Measurements from ENCODE around the gene HHEX.

HHEX gene

DNA sequence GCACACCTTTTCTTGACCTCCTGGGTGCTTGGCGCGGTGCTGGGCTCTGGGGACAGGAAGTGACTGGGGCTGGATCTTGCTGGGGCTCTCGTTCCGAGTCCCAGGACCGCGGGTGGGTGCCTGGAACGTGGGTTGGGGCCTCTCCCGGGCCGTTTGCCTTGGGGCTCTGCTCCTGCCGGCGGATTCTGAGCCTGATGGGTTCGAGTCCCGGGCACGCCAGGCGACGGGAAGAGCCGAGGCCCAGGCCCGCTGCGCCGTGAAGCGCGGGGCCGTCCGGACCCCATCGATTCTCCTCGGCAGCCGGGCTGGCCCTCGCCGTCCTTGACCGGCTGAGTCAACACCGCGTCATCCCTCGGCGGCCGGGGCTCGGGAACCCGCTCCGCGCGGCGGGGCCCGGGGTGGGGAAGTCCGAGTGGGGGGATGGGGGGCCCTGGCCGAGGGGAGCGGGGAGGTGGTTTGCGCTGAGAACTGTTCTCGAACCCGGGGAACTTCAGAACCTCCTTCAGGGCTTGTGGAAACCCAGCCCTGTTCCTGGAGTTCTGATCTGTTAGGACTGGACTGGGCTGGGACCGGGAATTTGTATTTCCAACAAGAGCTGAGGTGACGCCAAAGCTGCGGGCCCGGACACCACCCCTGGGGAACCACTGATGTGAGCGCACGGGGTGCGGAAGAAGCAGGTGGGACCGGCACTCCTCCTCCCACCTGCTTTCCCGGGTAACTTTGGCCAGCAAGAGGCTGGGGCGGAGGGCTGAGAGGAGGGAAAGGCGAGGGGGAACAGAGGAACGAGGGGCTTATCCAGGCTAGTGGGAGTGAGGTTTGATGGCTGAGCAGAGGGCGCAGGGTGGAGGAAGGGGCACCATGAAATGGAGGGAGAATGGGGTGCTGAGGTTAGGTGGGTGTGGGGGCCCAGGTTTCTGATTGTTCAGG, 6.2 kb downstream of the HHEX start:
- DNase-seq: peak; percentile 50

DNA sequence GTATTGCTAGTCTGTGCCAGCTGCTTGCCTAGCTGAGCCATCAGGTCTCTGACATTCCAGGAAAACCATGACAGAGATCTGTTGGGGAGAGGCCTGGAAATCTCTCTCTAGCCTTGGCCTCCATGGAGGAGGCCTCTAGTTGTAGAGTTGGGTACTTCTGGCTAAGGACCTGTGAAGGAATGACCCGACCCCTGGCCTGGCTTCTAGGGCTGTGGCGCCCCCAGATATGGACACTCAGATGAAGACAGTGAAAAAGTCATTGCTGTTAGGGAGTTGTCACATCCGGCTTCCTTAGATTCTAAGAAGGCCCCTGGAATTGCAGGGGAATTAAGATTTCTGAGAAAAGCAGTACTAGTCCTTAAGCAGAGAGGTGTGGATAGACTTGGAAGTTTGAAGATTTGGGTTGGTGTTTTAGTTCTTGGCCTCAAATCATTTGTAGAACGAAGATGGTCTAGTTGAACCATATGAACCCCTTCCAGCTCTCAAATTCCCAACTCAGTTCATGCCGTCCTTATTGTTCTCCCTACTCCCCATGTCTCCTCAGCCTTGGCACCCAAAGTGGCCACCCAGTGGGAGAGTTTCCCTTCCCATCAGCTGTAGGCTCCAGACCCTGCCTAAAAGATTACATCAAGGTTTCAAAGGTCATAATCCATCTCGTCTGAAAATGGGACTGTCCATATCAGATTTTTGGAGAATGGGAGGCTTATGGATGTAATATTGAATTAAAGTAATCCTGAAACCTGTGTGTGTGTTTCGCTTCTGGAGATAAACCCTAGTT, 7.0 kb downstream of the HHEX start:
- DNase-seq: peak; percentile 12

DNA sequence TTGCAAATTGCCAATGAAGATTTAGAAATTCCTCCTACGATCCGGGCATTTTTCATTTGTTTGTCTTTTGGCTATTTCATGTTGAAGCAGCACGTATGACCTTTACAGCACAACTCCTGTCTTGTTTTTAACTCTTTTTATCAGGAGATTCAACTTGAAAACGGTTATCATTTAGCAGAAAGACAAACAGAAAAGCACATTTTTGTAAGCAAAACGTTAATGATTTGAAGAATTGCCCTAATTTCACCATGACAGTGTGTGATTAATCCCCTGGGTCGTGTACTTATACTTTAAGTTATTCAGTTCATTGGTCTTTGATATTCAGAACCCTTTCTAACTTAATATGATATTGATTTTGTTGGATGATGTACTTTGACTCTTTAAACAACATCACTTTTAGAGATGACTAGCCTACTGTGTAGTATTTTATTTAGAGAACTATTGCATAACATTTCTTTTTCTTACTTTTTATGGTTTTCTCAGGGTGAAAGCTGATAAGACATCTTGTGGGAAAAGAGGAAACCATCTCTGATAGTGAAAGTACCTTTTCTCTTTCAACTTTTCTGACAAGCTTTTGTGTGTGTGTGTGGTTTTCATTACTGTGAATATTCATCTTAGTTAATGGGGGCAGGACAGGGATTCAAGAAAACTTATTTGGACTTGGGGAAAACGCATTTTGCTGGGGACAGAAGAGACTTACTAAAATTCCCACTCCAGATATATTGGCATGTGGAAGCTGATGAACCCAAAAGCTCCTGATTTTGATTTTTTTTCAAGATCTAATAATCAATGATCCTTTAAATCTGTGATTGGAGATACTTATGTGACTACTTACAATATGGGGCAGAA, 8.1 kb downstream of the HHEX start:
- no peak for DNase-seq

DNA sequence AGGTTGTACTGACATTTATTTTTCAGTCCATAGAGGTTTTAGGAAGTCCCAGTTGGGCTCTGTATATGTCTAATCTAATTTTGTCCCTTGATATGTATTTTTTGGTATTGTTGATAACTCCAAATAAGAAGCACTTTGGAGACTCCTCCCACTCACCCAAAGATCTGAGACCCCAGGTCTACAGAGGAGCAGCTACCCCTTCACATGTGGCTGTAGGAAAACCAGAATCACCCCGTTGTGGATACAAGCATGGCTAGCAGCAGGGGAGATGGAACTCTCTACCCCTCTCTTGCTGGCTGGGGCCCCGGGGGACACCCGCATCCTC, 9.4 kb downstream of the HHEX start:
- DNase-seq: no peak

DNA sequence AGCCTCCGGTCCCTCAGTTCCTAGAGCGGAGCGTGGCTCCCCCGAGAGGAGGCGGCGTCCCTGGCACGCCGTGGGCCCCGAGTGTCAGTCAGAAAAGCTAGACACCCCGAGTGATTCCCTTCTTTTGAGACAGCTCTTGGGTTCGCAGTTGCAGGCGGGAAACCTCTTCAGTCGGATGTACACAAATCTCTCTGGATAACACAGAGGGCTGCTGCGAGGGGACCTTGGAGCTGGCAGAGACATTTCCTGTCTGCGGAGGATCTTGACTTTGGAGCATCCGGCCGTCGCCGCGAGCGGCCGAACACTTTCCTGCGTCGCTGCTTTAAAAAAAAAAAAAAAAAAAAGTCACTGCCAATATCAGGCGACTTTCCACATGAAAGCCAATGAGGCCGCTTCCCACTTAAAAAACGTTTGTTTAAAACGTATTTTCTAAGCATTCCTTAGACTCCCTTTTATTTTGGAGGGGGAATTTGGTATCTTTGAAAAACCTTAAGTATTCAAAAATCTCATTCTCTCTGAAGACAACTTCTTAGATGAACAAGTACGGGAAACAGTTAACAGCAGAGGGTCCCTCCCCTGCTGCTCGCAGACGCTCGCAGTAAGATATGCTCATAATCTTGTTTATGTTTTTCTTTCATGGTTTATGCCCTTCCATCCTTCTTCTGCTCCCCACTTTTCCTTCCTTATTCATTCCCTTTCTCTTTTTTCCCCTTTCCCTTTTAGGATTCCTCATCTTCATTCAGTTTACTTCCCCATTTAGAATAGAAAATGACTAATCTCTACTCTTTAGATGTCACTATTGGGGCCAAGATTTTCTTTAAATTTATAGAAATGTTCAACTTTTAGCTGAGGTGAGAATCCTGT, 10.0 kb downstream of the HHEX start:
- peak; percentile 76 for DNase-seq

DNA sequence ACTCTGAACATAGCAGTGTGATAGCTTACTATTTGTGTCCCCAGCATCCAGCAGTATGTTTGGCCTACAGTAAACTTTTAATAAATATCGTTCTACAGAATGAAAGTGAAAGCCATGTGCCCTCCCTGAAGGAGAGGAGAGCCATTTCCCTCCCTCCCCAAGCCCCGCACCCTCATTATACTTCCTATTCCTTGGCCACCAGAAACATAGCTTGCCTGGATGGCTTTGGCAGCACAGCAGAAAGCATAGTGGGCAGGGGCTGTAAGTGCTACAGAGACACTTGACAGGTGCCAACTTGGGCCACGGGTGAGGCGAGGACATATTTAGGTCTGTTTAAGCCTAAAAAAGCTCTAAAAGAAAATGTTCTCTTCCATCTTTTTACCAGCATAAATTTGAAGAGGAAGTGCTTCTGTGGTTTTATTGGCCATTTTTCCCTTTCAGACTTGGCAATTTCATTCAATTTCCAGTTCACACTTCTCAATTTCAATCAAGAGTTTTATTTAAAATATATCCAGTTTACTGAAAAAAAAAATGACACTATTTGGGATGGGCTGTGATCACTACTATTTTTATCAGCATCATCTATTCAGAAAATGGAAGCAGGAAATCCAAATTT, 12.7 kb downstream of the HHEX start:
- DNase-seq: no peak

DNA sequence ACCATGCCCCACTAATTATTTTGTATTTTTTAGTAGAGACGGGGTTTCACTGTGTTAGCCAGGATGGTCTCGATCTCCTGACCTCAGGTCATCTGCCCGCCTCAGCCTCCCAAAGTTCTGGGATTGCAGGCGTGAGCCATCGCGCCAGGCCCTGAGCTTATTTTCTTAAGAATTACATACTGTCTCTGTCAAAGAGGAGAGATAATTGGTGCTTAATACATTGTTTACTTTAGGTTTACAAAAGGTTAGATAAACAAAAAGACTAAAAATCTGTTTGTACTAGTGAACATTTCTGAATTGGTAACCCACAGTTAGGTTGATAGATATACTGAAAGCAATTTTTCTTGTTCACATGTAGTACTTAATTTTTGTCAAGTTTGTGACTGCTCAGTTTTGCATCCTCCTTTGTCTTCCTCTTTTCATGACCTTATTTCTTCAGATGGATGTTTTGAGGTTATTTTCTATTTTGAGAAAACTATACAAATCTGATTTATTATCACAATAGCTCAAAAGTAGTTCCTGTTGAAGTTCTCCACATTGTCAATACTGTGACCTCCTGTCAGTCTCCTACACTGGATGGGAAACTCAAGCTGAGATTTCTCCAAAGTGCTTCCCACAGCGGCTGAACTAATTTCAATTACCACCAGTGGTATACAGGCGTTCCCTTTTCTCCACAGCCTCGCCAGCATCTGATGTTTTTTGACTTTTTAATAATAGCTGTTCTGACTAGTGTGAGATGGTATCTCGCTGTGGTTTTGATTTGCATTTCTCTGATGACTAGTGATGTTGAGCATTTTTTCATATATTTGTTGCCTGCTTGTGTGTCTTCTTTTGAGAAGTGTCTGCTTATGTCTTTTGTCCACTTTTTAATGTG, 22.5 kb downstream of the HHEX start:
- DNase-seq: no peak

DNA sequence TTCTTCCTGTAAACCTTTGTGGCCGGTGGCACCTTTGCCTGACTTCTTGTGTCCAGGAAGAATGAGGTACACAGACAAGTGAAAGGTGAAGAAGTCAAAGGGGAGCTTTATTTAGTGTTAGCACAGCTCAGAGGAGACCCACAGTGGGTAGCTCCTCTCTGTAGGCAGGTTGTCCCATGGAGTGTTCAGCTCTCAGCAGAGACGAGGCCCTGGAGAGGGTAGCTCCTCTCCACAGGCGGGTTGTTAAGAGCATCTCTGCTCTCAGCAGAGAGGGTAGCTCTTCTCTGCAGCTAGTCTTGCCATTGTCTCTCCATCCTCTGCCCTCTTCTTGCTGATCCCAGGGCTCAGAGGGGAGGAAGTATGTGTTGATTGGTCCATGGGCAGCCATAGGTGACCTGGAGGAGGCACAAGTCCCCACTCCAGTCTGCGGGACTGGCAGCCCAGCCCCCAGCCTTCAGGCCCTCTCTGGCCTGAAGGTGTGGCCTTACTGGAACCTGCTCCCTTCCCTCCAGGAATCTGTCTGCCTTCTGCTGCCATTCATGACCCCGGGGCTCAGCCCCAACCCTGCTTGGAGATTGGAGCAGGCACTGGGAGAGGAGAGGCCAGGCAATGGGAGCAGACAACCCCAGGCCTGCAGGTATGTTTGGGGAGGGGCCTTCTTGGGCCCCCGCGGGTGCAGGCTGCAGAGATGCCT, 24.5 kb downstream of the HHEX start:
- DNase-seq: no peak

DNA sequence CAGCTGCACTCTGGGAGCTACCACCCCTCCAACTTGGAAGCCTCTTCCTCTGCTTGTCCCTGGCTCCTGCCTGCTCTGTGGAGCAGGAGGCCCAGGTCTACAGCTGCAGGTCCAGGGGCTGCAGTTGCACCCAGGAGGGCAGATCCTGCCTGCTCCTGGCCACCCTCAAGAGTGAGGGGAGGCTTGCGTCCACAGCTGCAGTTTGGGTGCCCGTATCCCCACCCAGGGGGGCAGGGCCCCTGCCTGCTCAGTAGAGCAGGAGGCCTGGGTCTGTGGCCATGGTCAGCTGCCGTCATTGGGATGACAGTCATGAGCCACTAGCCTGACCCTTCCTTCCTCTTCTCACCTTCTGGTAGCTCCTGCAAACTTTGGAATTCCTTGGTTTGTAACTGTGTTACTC, 25.1 kb downstream of the HHEX start:
- no peak for DNase-seq

DNA sequence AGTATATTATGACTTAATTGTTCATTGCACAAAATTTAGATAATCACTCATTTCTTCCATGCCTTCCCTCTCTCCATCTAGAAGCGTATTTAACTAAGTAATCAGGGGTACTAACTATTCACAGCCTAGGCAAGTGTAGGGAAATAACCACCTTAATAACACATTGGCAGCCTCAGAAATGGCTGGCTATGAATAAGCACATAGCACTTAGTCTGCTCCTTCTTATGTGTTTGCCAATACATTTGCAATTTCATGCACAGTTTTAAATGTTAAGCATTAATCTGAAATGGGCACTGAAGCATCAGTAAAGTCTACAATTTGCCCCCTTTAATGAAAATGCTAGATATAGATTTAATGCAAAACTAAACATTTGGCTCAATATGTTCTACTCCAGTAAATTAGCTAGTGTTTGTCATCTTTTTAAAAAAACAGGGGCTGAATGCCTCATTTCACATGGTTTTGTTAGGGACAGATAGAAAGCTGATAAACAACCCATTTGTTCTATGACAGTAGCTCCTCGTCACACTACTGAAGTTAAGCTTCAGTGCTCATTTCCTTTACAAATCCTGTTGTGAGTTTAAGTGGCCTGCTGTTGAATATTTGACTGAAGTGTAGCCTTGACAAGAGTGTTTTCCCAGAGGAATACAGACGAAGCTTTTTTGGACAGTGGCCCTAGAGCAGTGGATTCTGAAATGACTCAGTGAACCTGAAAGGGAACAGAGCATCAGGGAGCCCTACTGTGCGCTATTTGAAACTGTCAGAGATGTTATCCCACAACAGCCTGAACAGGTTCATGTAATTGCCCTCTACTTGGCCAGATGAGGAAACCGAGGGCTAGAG, 30.5 kb downstream of the HHEX start:
- DNase-seq: no peak

DNA sequence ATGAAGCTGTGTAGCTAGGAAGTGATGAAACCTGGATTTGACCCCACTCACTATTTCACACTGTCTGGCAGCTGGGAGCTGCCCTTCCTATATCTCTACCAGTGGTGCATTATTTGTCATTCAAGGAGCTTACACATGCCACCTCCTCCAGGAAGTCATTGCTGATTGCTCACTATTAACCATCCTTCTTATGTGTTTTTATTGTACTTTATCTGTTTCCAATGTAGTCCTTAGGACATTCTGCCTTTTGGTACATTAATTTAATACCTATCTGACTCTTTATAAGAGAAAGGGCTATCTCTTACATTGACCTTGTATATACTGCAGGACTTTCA, 31.0 kb downstream of the HHEX start:
- DNase-seq: no peak

DNA sequence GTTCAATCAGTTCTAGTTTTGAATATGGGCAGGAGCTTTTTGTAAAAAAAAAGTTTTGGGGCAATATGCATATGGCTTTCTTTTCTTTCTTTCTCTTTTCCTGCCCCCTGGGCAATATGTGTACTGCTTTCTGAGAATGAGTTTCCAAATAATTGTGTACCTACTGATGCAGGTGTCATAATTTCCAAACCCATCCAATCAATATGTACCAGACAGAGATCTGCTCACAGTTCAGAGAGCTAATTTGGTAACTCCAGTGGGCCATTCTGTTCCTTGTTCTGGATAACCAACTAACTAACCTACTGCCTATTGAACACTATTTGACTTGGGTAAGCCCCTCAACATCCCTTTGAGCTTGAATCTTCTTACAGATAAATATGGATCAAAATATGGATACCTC, 32.6 kb downstream of the HHEX start:
- no peak for DNase-seq

DNA sequence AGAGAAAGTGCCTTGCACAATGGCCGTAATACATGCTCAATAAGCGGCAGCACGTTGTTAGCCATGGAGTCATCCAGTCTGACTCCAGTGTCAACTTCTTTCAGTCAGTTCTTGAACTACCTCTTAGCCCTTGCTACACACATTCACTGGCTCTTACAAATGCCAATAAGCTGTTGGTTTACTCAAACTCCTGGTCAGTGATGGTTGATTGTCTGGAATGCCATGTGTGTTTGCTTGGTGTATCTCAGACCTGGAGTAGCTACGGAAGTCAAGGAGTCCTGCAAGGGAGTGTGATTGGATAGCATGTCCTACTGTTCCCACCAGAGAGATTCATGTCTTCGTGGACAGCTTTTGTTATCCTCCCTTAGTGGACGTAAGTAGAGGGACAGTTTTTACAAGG, 37.4 kb downstream of the HHEX start:
- DNase-seq: no peak

DNA sequence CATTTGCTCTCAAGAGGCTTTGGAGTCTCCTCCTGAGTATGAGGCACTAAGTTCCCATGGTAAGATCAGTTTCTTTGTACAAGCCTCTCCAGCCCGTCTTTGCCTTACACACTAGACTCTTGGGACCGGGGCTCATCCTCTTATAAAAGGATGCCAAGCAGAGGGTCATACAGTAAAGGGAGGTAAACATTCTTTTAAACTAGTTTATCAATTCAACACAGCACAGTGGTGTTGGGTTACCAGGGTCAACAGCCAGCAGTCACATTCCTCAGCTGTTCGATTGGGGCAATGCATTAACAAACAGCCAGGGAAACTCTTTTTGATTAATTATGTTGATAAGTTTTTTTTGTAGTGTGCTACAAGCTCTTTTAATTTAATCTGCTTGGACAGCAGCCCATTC, 37.8 kb downstream of the HHEX start:
- DNase-seq: no peak

DNA sequence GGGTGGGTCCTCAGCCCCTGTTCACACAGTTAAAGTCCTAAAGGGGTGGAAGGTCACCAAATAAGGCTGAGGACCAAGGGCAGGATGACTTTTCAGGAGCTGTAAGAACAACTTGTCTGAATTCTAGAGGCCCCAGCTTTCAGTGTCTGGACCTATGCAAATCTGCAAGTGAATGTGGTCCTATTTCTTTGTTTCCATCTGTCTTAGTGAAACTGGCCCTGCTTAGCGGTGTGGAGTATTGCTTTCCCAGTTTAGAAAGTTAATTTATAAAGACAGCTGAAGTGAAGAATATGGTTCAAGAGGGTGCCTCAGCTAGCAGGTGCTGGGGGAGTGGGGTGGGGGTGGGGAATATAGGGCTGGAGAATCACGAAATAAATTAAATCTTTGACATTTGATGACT, 40.1 kb downstream of the HHEX start:
- no peak for DNase-seq

DNA sequence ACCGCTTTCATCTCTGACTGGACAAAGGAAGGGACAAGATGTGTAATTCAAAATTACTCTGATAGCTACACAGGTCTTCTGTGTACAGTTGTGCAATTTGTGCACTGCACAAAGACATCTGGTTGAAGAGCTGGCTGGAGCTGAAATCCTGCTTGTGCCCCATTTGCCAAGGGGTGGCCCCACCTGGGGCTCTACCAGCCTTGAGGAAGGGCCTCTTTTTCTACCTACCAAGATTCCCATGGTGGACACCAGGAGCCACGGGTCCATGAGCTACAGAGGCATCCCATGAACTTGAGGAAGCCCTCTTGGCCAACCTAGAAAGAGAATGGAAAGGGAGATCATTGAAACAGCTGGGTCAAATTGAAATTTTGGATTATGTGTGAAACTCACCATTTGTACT, 43.2 kb downstream of the HHEX start:
- DNase-seq: no peak

DNA sequence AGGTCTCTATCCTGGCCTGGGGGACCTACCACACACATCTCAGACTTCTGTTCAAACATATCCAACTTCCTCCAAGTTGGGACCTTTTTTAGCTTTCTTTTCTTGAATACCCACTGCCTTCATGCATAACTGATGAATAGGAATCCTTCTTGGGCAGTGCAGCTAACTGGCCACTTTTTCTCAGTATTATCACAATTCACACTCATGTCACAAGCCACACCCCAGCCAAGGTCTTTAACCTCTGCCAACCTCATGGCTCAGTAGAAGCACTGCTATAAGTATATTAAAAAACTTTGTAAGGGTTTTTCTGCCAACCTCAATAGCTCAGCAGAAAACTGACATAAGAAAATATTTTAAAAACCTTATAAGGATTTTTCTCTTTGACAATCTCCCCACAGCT, 44.5 kb downstream of the HHEX start:
- no peak for DNase-seq

DNA sequence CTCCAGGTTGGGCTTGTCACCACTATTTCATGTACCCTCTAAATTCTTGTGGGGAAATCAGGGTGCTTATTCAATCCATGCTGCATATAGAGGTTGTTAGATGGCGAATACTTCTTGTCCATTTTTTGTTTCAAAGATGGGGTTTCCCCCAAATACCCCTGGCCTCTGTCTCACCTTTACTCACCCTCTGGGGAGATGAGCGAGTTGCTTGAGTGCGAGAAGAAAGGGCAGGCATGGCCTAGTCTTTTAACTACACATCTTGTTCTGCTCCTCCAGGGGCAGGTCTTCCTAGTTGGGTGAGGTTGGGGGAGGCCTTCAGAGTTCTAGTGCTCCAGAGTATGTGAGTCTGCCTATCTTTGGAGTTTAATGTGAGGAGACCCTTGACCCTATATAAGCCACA, 46.2 kb downstream of the HHEX start:
- DNase-seq: no peak

DNA sequence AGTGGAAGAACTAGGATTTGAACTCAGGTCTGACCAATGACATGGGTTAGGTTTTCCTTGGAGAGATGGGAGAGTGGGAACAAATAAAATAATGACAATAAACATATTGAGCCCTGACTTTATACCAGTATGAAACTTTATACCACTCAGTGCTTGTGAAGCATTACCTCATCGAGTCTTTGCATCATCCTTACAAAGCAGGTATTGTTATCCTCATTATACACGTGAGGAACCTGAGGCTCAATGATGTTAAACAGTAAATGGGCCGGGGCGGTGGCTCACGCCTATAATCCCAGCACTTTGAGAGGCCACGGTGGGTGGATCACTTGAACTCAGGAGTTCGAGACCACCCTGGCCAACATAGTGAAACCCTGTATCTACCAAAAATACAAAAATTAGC, 47.7 kb downstream of the HHEX start:
- DNase-seq: no peak

DNA sequence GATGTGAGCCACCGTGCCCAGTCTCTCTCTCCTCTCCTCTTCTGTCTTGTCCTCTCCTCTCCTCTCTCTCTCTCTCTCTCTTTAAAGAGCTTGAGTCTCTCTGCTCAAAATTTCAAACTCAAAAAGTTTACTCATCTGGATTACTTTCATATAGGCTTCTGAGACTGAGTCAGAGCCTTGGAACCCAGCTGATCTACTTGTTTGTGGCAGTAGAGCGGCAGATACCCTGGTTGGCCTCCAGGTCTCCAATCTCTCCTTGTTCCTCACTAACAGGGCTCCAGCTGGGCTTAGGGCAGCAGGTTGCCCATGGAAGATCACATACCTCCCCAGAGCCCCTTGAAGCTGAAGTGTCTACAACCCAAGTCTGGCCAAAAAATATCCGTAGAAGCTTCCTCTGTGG, 51.0 kb downstream of the HHEX start:
- no peak for DNase-seq
